ENCODE results near the gene ARL15.

DNA sequence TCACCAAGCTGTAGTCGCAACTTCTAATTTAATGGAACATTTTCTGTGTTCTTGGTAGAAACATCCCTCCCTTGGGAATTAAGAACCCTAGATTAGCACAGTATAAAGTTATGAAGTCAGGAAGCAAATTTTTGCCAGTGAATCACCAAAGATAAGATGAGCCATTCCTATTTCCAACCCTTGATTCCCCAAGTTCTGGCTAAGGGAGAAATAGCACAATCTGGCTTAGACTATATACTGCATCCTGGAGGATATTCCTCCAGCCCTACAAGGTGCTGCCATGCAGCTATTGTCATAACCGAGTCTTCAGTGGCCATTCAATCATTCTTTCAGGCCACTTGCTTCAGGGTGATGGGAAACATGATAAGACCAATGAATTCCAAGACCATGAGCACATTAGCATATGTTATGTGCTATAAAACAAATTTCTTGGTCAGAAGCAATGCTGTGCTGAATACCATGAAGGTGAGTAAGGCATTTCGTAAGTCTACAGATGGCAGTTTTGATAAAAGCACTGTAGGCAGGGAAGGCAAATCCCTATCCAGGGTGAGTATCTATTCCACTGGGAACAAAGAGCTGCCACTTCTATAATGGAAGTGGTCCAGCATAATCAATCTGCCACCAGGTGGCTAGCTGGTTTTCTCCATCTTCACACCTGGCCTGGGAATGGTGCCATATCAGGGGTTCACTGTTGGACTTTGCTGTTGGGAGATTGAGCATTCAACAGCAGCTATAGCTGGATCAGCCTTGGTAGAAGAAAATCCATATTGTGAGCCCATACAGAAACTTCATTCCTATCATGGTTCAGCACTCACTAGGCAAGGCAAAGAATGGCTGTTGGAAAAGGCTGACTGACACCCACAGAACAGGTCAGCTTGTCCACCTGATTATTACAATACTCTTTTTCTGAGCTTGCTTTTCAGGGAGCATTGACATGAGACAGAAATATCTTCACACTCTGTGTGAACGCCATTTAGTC is 19.6 kb upstream of the ARL15 start:
- TF ChIP-seq, protein P1, sequence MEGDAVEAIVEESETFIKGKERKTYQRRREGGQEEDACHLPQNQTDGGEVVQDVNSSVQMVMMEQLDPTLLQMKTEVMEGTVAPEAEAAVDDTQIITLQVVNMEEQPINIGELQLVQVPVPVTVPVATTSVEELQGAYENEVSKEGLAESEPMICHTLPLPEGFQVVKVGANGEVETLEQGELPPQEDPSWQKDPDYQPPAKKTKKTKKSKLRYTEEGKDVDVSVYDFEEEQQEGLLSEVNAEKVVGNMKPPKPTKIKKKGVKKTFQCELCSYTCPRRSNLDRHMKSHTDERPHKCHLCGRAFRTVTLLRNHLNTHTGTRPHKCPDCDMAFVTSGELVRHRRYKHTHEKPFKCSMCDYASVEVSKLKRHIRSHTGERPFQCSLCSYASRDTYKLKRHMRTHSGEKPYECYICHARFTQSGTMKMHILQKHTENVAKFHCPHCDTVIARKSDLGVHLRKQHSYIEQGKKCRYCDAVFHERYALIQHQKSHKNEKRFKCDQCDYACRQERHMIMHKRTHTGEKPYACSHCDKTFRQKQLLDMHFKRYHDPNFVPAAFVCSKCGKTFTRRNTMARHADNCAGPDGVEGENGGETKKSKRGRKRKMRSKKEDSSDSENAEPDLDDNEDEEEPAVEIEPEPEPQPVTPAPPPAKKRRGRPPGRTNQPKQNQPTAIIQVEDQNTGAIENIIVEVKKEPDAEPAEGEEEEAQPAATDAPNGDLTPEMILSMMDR (IDR thresholded peaks at IDR 0.05) = peak in 4 of 7 experiments; percentile 29 to 65 (median 40)
- TF ChIP-seq POLR2A (IDR thresholded peaks at IDR 0.05) = no peak
